Adrenal gland (tissue), 12 donors: ENCODE measurements around the gene VKORC1. TPM values are rescaled to one million over a fixed set of nuclear protein-coding genes. Genes with fewer than 3 reads are reported as not detected.

Source experiments
- DNase-seq, 7 donors: peaks; one replicate each; pipeline ENCODE4 v3.0.0-alpha.2; 2019 to 2020
- H3K27ac ChIP-seq, 5 donors: fragments of 200-600 bp; sonication (generic) in 4 of 5; 1 replicate in 3 of 5; 2 replicates in 2 of 5; pipeline versions ENCODE4 v1.5.1 to v1.8.0; 2016 to 2020; ENCODE audit warnings: mild to moderate bottlenecking in 1 of 5
- H3K27me3 ChIP-seq: fragments of 200-600 bp; 2 replicates; pipeline ENCODE4 v1.8.0; 2021
- H3K36me3 ChIP-seq, 2 donors: fragments of 200-600 bp; replicated peaks in 1 of 2; 1 replicate in 1 of 2; 2 replicates in 1 of 2; pipeline versions ENCODE4 v1.5.1 to v1.8.0; 2018 to 2022
- H3K4me1 ChIP-seq, 2 donors: fragments of 200-600 bp; replicated peaks in 1 of 2; 1 replicate in 1 of 2; 2 replicates in 1 of 2; pipeline versions ENCODE4 v1.5.1 to v1.8.0; 2018 to 2021
- H3K4me3 ChIP-seq, 4 donors: fragments of 200-600 bp; sonication (generic) in 3 of 4; one replicate each; pipeline ENCODE4 v1.5.1; 2016 to 2018
- H3K9me3 ChIP-seq, 3 donors: fragments of 200-600 bp; sonication (generic) in 1 of 3; replicated peaks in 1 of 3; 1 replicate in 2 of 3; 2 replicates in 1 of 3; pipeline versions ENCODE4 v1.5.1 to v1.8.0; 2016 to 2021
- POLR2A ChIP-seq, 2 donors: fragments of 450-650 bp; IDR thresholded peaks; one replicate each; pipeline ENCODE4 v1.6.1; 2017; ENCODE audit warnings: antibody characterized with exemption in 2 of 2, mild to moderate bottlenecking in 2 of 2, moderate library complexity in 1 of 2
- WGBS, 4 donors: extraction: QIAGEN DNeasy Blood & Tissue Kit in 2 of 4; methylation state at CpG; one replicate each; pipeline versions ENCODE4 v1.1.5 to v1.1.7; 2013 to 2017; 5-methylcytosine and 5-hydroxymethylcytosine counted together
- intact Hi-C, 2 donors: fragments of 100-400 bp; cut with DNase I; formaldehyde crosslinking; loops; one replicate each; pipeline versions ENCODE4 v1.14.1 to v1.15.0; 2022 to 2023
- polyA plus RNA-seq, 3 donors: library from polyadenylated mRNA; stranded (reverse); fragments of 200-250 nt in 2 of 3; fragments of 350-450 nt in 1 of 3; fragmentation: Illumina TruSeq in 1 of 3; extraction: RNeasy Lipid Tissue Mini Kit (QIAGEN cat#74804) in 1 of 3; gene quantifications; one replicate each; pipeline ENCODE4 v1.2.3, GENCODE V29; 2013 to 2014
- total RNA-seq, 9 donors: library from RNA; depleted of rRNA in 4 of 9; stranded (reverse); fragments of >200 nt in 4 of 9; fragments of 120-200 nt in 1 of 9; fragmentation: NEBNext Ultra II Directional in 1 of 9; extraction: Animal tissue kit (Norgen Biotek cat#: 25700) in 1 of 9; gene quantifications; one replicate each; pipeline versions ENCODE4 v1.1.0 to v1.2.4, GENCODE V29; 2013 to 2023
- TF ChIP-seq, protein P1 (sequence below), 6 experiments: fragments of 450-650 bp in 4 of 6; fragments of 200-600 bp in 2 of 6; sonication (generic) in 1 of 6; IDR thresholded peaks; 1 replicate in 5 of 6; 2 replicates in 1 of 6; pipeline versions ENCODE4 v1.5.1 to v1.8.0; 2016 to 2021; ENCODE audit warnings: antibody characterized with exemption in 6 of 6, mild to moderate bottlenecking in 2 of 6, moderate library complexity in 1 of 6
- donor health status: healthy with polysubstance abuse.
- donor health status: Bipolar disorder and iron deficiency.
- donor health status: DM: yes; HTN: yes; CAD: no.
- donor health status: DM: no; HTN: no; CAD: no.
- donor health status: DM: no; HTN: no; CAD: no.
- donor health status: DM: yes; HTN: yes; CAD: no.

VKORC1 gene
- total and polyA plus RNA-seq, 12 donors: 38.6 to 267 (median 120) TPM

DNA sequence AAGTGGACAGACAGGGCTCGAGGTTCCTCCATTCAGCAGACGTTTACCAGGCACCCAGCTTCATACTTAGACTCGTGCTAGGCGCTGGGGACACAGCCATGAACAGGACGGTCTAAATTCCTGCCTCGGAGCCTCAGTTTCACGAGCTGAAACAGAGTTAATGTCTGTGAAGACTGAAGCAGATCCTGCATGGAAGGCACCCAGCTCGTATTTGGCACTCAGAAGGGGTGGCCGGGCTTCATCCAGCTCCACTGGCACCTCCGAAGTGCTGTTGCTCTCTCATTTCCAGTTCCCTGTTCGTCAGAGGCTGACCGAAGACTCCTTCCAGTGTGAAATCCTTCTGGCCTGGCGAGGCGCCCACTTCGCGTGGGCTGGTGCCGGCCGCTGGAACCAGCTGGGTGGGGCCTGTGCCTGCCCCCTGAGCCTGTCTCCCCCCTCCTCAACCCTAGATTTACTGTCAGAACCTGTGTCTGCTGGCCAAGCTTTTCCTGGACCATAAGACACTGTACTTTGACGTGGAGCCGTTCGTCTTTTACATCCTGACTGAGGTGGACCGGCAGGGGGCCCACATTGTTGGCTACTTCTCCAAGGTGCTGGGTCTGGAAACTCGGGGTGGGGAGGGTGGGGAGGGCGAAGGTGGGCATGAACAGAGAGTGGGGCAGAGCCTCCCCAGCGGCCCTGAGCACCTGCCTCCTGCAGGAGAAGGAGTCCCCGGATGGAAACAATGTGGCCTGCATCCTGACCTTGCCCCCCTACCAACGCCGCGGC is 35.2 kb upstream of the VKORC1 start:
- 68 to 78% (median 74%) methylated on average over 16 to 29 of the region's 29 CpGs for WGBS, 4 donors
- Histone ChIP-seq H3K9me3 (no peaks in the 10 kb centered on the region), H3K27ac (peak overlapping the region in 4 of 5 donors; percentile 41 to 93 (median 68)), H3K36me3 (peaks cover 0 to 41% of the 10 kb centered on the region in 2 donors), H3K27me3 (no peaks in the 10 kb centered on the region), H3K4me3 (no peak overlapping the region), H3K4me1 (no peaks in the 10 kb centered on the region)
- TF ChIP-seq, protein P1, sequence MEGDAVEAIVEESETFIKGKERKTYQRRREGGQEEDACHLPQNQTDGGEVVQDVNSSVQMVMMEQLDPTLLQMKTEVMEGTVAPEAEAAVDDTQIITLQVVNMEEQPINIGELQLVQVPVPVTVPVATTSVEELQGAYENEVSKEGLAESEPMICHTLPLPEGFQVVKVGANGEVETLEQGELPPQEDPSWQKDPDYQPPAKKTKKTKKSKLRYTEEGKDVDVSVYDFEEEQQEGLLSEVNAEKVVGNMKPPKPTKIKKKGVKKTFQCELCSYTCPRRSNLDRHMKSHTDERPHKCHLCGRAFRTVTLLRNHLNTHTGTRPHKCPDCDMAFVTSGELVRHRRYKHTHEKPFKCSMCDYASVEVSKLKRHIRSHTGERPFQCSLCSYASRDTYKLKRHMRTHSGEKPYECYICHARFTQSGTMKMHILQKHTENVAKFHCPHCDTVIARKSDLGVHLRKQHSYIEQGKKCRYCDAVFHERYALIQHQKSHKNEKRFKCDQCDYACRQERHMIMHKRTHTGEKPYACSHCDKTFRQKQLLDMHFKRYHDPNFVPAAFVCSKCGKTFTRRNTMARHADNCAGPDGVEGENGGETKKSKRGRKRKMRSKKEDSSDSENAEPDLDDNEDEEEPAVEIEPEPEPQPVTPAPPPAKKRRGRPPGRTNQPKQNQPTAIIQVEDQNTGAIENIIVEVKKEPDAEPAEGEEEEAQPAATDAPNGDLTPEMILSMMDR (IDR thresholded peaks at IDR 0.05): no peak
- no peak for TF ChIP-seq POLR2A (IDR thresholded peaks at IDR 0.05)
- peak in 4 of 7 donors; percentile 35 to 69 (median 54) for DNase-seq
- intact Hi-C loops: no loop called here

DNA sequence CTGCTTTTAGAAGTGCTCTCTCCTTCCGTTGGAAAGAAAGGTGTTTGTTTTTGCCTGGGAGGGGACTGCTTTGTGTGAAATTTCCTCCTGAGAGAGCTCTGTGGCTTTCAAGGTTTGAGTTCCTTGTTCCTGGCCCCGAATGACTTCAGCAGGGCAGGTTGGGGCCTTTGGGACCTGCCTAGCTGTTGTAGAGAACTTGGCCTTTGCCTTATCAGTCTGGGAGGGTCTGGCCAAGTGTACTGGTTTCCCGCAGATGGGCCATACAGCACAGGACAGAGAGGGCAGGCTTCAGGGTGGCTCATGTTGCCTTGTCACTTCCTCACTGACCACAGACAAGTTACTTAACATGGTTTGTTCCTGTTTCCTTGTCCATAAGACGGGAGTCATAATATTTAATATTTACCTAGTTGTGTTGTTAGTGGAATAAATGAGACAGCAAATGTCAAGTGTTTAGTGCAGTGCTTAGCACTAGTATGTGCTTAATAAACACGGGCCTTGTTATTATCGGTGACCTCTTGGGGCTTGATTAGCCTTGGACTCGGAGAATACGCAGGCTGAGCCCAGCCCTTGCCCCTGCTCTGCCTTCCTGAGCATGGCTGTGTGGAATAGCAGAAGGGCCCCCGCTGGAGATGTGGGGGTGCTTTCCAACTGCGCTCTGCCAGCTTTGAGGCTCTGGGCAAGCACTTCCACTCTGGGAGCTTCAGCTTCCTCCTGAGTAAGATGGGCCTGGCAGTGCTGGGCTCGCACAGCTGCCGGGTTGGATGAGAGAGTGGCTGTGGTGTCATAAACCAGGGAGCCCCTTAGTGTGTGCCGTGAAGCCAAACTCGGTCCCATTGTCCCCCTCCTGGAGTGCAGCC is 34.3 kb upstream of the VKORC1 start:
- no peaks in the 10 kb centered on the region for H3K27me3 ChIP-seq
- H3K27ac ChIP-seq: peak overlapping the region; percentile 30 to 93 (median 57)
- peak in 1 of 2 donors; percentile 17 for TF ChIP-seq POLR2A (IDR thresholded peaks at IDR 0.05)
- TF ChIP-seq, protein P1 (IDR thresholded peaks at IDR 0.05): no peak

DNA sequence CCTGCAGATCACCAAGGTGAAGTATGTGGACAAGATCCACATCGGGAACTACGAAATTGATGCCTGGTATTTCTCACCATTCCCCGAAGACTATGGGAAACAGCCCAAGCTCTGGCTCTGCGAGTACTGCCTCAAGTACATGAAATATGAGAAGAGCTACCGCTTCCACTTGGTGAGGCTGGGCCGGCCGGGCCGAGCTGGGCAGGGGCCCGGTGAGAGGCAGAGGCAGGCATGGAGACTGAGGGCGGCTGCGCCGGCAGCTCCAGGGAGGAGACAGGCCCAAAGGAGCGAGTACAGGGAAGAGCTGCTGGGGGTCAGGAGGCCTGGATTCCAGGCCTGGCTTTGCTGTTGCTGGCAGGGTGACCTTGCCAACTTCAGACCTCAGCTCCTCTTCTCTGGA is 32.6 kb upstream of the VKORC1 start:
- intact Hi-C loops: no loop called here

More for the DNA sequence above, 34.3 kb upstream of the VKORC1 start:
- intact Hi-C loops: no loop called here
- no peaks in the 10 kb centered on the region for H3K9me3 ChIP-seq
- H3K4me1 ChIP-seq: no peaks in the 10 kb centered on the region
- H3K4me3 ChIP-seq: no peak overlapping the region
- peak in 4 of 7 donors; percentile 31 to 73 (median 58) for DNase-seq
- 76 to 81% (median 77%) methylated on average over 9 to 14 of the region's 14 CpGs for WGBS, 4 donors
- peaks cover 0 to 48% of the 10 kb centered on the region in 2 donors for H3K36me3 ChIP-seq

More for the DNA sequence above, 32.6 kb upstream of the VKORC1 start:
- TF ChIP-seq POLR2A (IDR thresholded peaks at IDR 0.05): no peak
- TF ChIP-seq, protein P1 (IDR thresholded peaks at IDR 0.05): no peak
- Histone ChIP-seq H3K27ac (peak overlapping the region in 1 of 5 donors; percentile 77), H3K4me3 (no peak overlapping the region), H3K27me3 (no peaks in the 10 kb centered on the region), H3K9me3 (no peaks in the 10 kb centered on the region), H3K36me3 (peaks cover 0 to 58% of the 10 kb centered on the region in 2 donors), H3K4me1 (no peaks in the 10 kb centered on the region)
- WGBS, 4 donors: 86 to 95% (median 92%) methylated on average over 9 to 13 of the region's 13 CpGs
- no peak for DNase-seq
